Stimulated activated CD4-positive, alpha-beta T cell treated with anti-CD3 and anti-CD28 coated beads, TNF-alpha, amount 100 ng/mL, for 4 hours (primary cell): ENCODE results near the gene LAMTOR4.
"Not testable (repeated sequence)": the region's sequence is repeated elsewhere in the genome, so short reads cannot be mapped to it uniquely, and the experiment has no call there.

Experiments
- DNase-seq, 3 experiments: peaks; one replicate each; pipeline ENCODE4 v3.0.0-alpha.2; 2020; ENCODE audit warnings: low read depth in 3 of 3

The LAMTOR4 gene

GRCh38 chr7:100171087-100171681 is 22.5 kb downstream of the LAMTOR4 start:
- DNase-seq: no peak

DNA sequence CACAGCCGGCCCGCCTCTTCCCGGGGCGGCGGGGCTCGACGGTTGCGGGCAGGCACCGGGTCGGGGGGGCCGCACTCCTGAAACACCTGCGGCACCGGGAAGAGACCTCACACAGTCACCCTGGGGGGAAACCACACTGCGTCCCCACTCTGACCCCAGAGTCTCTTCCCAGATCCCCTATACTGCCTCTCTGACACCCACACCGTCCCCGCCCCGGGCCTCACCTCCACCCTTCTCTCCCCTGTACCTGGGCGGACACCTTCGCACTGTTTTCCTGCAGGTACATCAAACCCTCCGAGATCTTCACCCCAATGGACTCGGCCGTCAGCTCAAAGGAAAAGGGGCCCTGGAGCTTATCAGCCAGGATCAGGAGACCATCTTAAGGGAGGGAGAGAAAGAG is 23.1 kb downstream of the LAMTOR4 start:
- DNase-seq: no peak

- no peak for DNase-seq
Observed at GRCh38 chr7:100173806-100174495, 25.2 kb downstream of the LAMTOR4 start.

DNA sequence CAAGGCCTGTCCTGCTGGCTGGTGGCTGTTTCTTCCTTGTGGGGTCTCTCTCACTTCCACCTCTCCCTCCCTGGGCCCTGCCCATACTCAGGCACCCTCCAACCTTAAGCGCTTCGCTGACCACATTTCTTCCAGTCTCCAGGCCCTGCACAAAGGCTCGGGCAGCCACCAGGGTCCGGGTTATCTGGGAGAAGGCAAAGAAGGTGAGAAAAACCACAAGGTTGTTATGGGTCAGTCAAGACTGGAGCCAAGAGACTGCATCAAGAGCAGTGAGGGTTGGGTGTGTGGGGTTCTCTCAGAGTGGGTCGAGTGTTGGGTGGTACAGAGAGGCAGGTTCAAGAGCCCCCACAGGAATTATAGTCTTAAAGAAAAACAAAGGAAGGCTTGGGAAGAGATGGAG is 25.9 kb downstream of the LAMTOR4 start:
- DNase-seq: no peak

- no peak for DNase-seq
Observed at GRCh38 chr7:100175296-100175935, 26.7 kb downstream of the LAMTOR4 start.

GRCh38 chr7:100176096-100177044 is 27.7 kb downstream of the LAMTOR4 start:
- DNase-seq: no peak

DNA sequence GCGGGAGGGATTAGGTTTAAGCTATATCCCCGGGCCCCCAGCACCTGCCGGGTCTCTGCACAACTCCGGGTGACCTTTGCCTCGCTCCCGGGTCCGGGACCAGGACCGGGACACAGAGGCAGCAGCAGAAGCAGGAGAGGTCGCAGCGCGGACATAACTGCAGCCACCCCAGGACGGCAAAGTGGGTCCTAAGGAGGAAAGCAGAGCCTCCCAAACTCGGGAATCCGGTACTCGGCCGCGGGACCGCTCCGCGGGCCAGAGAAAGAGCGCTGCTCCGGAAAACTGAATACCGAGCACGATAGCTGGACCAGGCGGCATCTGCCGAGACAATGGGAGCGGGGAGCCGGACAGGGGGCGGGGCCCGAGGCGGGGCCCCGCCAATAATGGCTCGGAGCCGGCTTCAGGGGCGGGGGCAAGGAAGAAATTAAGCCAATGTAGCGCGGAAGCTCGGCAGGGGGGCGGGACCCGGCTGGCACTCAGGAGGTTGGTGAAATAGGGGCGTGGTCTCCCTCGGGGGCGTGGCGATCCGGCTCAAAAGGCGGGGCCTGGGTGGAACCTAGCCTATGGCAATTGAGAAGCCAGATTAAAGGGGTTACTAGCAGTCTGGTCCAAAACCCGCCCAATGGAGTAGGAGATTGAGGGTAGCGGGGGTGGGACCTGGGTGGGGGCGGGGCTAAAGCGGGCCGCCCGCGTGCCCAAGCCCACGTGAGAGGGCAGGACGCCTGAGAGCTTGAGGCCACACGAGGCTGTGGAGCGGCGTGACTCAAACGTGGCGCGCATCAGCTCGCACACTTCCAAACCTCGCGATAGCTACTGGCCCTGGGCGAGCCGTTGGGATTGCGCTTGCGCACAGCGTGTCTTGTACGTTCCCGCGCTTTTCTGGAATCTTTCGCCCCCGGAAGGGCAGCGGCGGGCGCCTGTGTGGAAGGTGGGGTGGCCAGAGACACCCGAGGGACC is 28.6 kb downstream of the LAMTOR4 start, which contains the start of the genes GPC2 and STAG3:
TSS of gene GPC2 (minus strand) at position 337 of the 957 bp plus-strand sequence. CDS start at position 155, 182 bp downstream.
TSS of gene STAG3 (plus strand) at position 874 of the 957 bp plus-strand sequence. CDS start 2,639 bp downstream, outside the sequence.
- DNase-seq: peak; percentile 96 to 98 (median 97)

DNA sequence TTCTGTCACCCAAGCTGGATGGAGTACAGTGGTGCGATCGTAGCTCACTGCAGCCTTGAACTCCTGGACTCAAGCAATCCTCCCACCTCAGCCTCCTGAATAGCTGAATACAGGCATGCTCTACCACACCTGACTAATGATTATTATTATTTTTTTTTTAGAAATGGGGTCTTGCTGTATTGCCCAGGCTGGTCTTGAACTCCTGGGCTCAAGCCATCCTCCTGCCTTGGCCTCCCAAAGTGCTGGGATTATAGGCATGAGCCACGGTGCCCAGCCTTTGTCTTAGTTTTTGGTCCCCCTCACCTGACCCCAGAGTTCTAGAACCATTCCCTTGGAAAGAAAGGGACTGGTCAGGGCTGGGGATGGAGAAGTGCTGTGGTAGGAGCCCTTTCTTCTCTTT is 31.4 kb downstream of the LAMTOR4 start:
- DNase-seq: not testable (repeated sequence)

- DNase-seq: not testable (repeated sequence)
Observed at GRCh38 chr7:100182616-100183015, 33.9 kb downstream of the LAMTOR4 start.

GRCh38 chr7:100183090-100183489 is 34.4 kb downstream of the LAMTOR4 start:
- DNase-seq: not testable (repeated sequence)

DNA sequence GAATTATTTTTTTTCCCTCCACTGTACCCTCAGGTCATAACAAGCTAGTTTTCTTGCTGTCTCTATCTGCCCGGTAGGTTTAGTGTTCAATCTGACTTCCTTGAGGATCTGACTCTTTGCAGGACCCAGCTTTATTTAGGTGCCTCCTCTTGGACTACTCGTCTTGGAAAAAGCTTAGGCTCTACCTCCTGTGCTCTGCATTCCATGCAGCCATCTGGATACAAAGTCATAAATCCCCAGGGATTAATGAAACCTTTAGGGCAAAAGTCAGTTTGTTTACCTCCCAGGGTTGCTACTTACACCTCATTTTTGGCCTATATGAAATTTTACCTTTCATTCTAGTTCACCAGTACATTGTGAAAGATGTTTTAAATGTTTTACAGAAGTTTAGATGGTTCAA is 37.0 kb downstream of the LAMTOR4 start:
- no peak for DNase-seq

DNA sequence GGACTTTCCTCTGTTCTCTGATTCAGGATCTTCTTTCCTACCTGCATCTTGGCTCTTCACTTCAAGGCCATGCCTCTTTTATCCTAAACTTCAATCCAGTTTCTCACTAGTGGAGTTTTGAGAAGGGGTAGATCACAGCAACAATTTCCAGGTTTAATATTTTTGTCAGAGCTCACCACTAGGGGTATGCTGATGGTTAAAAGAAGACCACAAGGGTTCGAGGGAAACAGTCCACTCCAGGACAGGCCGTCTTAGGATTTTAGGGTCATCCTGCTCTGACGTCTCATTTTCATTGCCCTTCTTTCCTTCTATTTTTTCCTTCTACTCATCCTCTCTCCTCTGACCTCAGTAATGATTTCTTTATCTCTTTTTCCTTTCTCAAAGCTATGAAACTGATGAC is 40.3 kb downstream of the LAMTOR4 start:
- no peak for DNase-seq

DNA sequence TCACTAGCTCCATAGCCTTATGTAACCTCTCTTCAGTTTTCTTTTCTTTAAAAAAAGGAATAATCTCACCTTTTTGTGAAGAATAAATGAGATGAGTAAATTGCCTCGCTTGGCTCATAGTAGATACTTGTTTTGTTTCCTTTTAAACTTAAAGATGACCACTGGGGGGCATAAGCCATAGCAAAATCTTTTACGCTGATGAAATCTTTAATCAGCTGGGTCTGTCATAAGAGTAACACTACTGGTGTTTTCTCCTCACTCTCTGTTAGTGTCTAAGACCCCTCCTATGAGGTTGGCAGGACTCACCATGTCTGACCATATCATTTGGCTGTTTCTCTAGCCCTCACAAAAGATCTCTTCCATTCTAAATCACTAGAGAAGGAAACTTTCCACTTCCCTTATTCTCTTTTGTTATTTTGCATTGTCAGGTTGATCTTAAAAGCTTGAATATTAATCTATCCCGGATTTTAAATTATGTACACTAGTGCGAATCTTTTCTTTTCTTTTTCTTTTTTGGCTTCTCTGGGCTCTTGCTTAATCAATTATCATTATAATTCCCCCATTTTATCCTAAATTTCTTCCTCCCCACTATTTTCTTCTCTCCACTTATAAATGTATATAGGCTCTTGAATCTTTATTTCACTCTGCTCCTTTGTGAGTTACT is 41.5 kb downstream of the LAMTOR4 start:
- no peak for DNase-seq

DNA sequence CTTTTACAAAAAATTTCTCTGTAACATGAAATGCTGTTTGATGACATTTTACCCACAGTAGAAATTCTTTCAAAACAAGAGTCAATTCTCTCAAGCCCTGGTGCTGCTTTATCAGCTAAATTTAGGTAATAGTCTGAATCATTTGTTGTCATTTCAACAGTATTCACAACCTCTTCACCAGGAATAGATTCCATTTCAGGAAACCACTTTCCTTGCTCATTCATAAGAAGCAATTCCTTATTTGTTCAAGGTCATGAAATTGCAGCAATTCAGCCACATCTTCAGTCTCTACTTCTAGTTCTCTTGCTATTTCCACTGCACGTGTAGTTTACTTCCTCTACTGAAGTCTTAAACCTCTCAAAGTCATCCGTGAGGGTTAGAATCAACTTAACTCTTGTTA is 43.1 kb downstream of the LAMTOR4 start:
- DNase-seq: no peak

- DNase-seq: not testable (repeated sequence)
Observed at GRCh38 chr7:100192281-100192862, 43.7 kb downstream of the LAMTOR4 start.

- no peak for DNase-seq
Observed at GRCh38 chr7:100192969-100193368, 44.3 kb downstream of the LAMTOR4 start.

- DNase-seq: no peak
Observed at GRCh38 chr7:100195222-100195621, 46.5 kb downstream of the LAMTOR4 start.

DNA sequence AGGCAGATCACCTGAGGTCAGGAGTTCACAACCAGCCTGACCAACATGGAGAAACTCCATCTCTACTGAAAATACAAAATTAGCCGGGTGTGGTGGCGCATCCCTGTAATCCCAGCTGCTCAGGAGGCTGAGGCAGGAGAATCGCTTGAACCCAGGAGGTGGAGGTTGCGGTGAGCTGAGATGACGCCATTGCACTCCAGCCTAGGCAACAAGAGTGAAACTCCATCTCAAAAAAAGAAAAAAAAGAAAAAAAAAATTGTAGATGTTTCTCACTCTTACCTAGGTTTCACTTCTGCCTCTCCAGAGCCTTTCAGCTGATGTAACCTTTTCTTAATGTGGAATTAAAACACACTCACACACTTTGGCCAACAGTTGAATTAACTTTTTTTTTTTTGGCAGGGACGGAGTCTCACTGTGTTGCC is 47.2 kb downstream of the LAMTOR4 start:
- DNase-seq: not testable (repeated sequence)

DNA sequence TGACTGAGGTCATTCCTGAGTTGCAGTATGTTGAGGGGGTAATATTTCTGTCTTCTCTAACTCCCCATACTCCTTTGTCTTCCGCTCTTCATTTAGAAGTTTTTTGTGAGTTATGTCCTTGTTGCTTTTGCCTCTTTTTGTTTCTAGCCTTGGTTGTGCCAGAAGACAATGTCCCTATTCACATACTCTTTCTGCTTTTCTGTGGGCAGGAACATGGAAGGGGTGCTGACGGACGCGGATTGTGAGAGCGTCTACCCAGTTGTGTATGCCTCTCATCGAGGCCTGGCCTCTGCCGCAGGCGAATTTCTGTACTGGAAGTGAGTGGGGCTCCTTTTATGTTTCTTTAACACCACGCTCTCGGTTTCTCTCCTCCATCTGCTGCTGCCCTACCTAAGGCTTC is 49.5 kb downstream of the LAMTOR4 start:
- DNase-seq: no peak

- DNase-seq: no peak
Observed at GRCh38 chr7:100200693-100201092, 52.0 kb downstream of the LAMTOR4 start.
